ENCODE measurements around the gene LARP1B.

- TF ChIP-seq YY1 (IDR thresholded peaks at IDR 0.05; ENCODE audit: insufficient read depth, insufficient read length): no peak
- no peak for TF ChIP-seq SUZ12 (IDR thresholded peaks at IDR 0.05; ENCODE audit: extremely low read depth, insufficient read depth, insufficient read length)
Measured at GRCh38 chr4:128256539-128256938, 195.4 kb downstream of the LARP1B start.

Measured in NT2/D1 (cell line).